Stimulated activated CD8-positive, alpha-beta memory T cell treated with anti-CD3 and anti-CD28 coated beads, Interleukin-15, amount 100 ng/mL, for 48 hours (primary cell): ENCODE data around the gene SNX15.

Source experiments
- DNase-seq, 2 donors: peaks; one replicate each; pipeline ENCODE4 v3.0.0-alpha.2; 2020; ENCODE audit warnings: low read depth in 2 of 2

The SNX15 gene

GRCh38 chr11:65057526-65057925, 30.3 kb downstream of the SNX15 start:
- no peak for DNase-seq

- no peak for DNase-seq
Measured at GRCh38 chr11:65058012-65058411, 30.8 kb downstream of the SNX15 start.

- no peak for DNase-seq
Measured at GRCh38 chr11:65058419-65059054, 31.3 kb downstream of the SNX15 start, which contains the start of gene NAALADL1. TSS of gene NAALADL1 (minus strand) at chr11:65058553. CDS start at chr11:65058521, 32 bp downstream.

- DNase-seq, result no peak
Measured at GRCh38 chr11:65059523-65059922, 32.3 kb downstream of the SNX15 start.

GRCh38 chr11:65059959-65060824, 33.0 kb downstream of the SNX15 start:
- DNase-seq, result no peak

- no peak for DNase-seq
Measured at GRCh38 chr11:65060913-65061408, 33.7 kb downstream of the SNX15 start.

GRCh38 chr11:65063532-65063931, 36.3 kb downstream of the SNX15 start:
- DNase-seq, result no peak

GRCh38 chr11:65064847-65065240, 37.6 kb downstream of the SNX15 start:
- DNase-seq, result no peak

- no peak for DNase-seq
Measured at GRCh38 chr11:65065851-65066250, 38.6 kb downstream of the SNX15 start.

GRCh38 chr11:65066315-65066714, 39.1 kb downstream of the SNX15 start:
- no peak for DNase-seq

GRCh38 chr11:65066805-65067291, 39.6 kb downstream of the SNX15 start:
- DNase-seq, result no peak

- DNase-seq, result no peak
Measured at GRCh38 chr11:65067446-65067845, 40.2 kb downstream of the SNX15 start.

- no peak for DNase-seq
Measured at GRCh38 chr11:65069217-65069616, 42.0 kb downstream of the SNX15 start.

GRCh38 chr11:65071907-65072630, 44.8 kb downstream of the SNX15 start:
- no peak for DNase-seq

- DNase-seq, result no peak
Measured at GRCh38 chr11:65072631-65072966, 45.4 kb downstream of the SNX15 start.

- no peak for DNase-seq
Measured at GRCh38 chr11:65077451-65077850, 50.2 kb downstream of the SNX15 start.

- DNase-seq, result peak; percentile 40 to 42
Measured at GRCh38 chr11:65078151-65078550, 50.9 kb downstream of the SNX15 start.

GRCh38 chr11:65078786-65079342, 51.6 kb downstream of the SNX15 start:
- DNase-seq, result no peak

GRCh38 chr11:65083134-65083833, 56.0 kb downstream of the SNX15 start:
- no peak for DNase-seq

GRCh38 chr11:65083834-65084597, 56.8 kb downstream of the SNX15 start, which contains the start of the genes CDCA5 and ZFPL1:
TSS of gene CDCA5 (minus strand) at chr11:65084040. CDS start at chr11:65083978, 62 bp downstream.
TSS of gene ZFPL1 (plus strand) at chr11:65084222. CDS start at chr11:65084699, 477 bp downstream.
- peak; percentile 94 to 96 for DNase-seq
